Fibroblast of skin of abdomen (primary cell): ENCODE results near the gene PDE11A.
"Not testable (repeated sequence)": the region's sequence is repeated elsewhere in the genome, so short reads cannot be mapped to it uniquely, and the experiment has no call there.

Source experiments
- DNase-seq: peaks from one replicate; pipeline ENCODE4 v3.0.0-alpha.2; 2013

PDE11A gene

GRCh38 chr2:178074123-178075005 is 1.8 kb upstream of the PDE11A start:
- peak; percentile 19 for DNase-seq

DNA sequence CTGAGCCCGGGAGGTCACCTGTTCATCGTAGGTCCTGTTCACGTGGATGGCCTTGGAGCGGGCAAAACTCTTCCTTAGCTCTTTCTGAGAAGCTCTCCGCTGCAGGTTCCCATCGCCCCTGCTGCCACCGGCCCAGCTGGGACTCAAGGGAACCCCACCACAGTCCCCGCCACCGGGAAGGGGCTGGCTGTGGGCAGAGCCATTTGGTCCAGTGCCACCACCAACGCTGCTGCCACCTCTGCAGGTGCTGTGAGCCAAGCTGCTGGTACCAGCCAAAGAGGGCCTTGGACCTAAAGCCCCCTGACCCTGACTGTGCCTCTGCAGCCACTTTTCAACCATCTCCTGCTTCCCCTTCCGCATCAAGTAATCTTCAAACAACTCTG is 586 bp downstream of the PDE11A start:
- DNase-seq: no peak

DNA sequence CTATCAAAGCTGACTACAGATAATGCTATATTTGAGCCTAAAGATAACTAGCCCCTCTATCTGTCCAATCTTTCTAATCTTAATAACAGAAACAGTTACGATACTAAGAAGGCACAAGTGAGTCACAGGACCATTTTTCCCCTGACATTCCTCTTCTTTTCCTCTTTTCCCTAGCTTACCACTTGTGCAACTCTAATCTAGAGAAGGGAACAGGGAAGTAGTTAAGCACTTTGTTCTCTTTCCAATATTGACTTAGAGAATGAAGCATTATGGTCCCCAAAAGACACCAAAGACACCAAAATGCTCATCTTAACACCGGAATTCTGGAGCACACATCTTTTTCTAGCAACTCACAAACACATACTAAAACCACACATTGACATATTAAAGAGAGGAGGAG is 1.8 kb downstream of the PDE11A start:
- no peak for DNase-seq

- no peak for DNase-seq
Observed at GRCh38 chr2:178069551-178069950, 3.0 kb downstream of the PDE11A start.

- DNase-seq: no peak
Observed at GRCh38 chr2:178068823-178069454, 3.6 kb downstream of the PDE11A start.

GRCh38 chr2:178066890-178067669 is 5.5 kb downstream of the PDE11A start:
- DNase-seq: peak; percentile 21

GRCh38 chr2:178066324-178066723 is 6.3 kb downstream of the PDE11A start:
- DNase-seq: no peak

DNA sequence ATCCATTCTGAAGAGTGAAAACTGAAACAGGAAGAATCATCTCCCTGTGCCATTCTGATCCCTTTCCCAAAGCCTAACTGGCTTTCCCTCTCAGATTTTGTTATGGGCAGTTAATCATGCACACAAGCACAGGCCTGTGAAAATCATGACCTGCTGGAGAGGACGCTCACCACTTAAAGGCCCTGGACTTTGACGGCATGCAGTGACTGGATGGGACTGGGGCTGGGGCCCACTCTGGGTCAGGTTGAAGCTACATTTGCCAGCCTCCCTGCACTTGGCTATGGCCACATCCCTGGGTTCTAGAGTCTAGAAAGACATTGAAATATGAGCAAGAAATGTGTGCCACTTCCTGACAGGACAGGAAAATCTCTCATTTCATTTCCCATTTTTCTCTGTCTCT is 12.9 kb downstream of the PDE11A start:
- DNase-seq: no peak

DNA sequence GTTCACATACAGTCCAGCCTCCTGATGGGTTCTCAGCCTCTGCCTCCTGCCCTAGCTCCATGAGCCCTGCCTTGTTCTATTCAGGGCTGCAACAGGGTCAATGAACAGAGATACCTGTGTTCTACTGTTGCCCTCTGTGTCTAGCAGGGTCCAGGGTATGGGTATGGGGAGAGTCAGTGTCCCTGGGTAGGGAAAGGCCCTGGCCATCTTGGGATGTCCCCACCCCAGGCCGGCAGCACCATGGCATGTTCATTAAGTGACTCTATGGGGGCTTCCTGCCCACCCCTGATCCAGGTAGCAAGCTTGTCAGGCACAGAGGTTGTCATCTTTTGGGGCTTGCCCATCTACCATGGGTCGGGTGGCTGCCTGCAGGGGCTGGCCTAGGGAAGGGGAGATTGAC is 13.5 kb downstream of the PDE11A start:
- DNase-seq: no peak

- no peak for DNase-seq
Observed at GRCh38 chr2:178057179-178057680, 15.3 kb downstream of the PDE11A start.

GRCh38 chr2:178056345-178056744 is 16.2 kb downstream of the PDE11A start:
- no peak for DNase-seq

DNA sequence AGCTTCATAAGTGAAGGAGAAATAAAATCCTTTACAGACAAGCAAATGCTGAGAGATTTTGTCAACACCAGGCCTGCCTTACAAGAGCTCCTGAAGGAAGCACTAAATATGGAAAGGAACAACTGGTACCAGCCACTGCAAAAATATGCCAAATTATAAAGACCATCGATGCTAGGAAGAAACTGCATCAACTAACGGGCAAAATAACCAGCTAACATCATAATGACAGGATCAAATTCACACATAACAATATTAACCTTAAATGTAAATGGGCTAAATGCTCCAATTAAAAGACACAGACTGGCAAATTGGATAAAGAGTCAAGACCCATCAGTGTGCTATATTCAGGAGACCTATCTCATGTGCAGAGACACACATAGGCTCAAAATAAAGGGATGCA is 21.3 kb downstream of the PDE11A start:
- DNase-seq: not testable (repeated sequence)

DNA sequence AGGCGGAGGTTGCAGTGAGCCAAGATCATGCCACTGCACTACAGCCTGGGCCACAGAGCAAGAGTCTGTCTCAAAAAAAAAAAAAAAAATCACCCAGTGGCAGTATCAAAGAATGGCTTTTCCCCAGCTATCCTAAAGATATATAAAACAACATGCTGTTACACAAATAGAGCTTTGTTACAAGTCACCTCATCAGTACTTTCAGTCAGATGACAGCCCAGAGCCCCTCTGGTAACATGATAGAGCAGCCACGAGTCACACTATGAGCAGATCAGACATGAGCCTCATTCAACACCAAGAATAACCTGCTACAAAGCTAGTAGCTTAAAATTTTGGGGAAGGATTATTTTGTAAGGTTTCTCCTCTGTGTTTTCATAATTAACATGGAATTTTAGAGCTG is 25.2 kb downstream of the PDE11A start:
- no peak for DNase-seq

DNA sequence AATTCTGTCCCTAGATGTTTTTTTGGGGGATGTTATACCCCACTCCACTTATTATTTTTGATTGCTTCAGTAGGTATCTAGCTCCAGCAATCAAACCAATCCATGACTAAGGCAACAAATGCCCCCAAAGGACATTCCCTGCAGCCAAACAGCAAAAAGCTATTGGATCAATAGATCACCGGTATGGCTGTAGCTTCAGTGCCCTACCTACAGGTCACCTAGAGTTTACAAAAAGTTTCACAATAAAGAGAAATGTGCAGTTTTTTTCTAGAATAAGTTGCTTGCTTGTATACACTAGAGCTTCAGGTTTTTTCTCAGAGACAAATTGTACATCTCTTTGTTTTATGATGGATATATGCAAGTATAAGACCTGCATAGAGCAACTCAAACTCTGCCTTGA is 27.7 kb downstream of the PDE11A start:
- no peak for DNase-seq

DNA sequence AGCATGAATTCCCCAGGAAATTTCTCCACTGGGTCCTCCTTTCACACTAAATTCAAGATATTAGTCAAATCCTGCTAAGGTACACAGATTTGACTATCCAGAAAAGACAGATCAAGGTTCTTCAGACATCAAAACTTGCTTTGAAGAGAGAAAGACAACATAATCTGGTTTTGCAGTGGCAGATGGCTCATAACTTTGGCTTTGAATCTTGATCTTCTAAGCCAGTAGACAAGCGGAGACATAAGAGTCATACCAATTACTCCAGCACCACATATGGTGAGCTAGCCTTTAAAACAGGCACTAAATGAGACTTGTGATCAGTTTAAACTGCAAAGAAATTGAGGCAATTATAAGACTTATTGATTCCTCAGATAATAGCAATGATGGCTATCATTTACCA is 29.3 kb downstream of the PDE11A start:
- no peak for DNase-seq

- DNase-seq: not testable (repeated sequence)
Observed at GRCh38 chr2:178033583-178033982, 39.0 kb downstream of the PDE11A start.

DNA sequence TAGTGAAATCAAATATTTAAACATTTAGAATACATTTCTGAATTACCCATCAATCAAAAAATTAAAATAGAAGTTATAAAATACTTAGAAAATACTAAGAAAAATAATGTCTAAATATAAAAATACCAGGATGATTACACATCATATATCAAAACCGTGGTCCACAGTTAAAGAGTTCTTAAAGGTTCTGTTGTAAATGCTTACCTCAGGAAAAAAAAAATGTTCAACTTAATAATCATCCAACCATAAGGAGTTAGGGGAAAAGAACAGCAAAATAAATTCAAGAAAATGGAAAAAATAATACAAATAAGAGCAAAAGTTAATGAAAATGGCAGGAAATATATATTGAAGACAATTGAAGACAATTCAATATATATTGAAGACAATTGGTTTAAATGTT is 43.2 kb downstream of the PDE11A start:
- DNase-seq: no peak

DNA sequence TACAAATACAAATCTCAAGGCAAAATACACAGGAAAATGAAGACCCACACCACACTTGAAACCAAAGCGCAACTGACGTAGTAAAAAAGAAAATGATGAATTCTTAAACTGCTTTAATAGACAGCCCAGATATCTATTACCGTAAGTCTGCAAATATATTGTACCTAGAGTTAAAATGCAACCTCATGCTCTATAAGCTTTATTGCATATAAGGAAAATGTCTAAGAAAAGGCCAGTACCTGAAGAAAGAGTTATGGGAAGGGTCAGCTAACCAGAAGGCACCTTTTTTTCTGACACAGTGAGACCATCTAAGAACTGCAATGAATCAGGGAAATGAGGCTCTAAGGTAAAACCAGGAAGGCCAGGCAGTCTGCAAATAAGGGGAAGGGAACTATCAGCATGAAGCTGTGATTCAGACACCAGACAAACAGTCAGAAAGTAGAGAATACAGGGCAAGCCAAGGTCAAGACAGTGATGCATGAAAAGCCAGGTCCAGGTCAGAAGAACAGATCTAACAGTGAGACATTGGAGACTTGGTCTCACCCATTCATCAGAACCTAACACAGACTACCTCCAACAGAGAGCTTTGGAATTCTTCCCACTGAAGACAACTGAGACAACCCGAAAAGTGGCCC is 46.9 kb downstream of the PDE11A start:
- no peak for DNase-seq

DNA sequence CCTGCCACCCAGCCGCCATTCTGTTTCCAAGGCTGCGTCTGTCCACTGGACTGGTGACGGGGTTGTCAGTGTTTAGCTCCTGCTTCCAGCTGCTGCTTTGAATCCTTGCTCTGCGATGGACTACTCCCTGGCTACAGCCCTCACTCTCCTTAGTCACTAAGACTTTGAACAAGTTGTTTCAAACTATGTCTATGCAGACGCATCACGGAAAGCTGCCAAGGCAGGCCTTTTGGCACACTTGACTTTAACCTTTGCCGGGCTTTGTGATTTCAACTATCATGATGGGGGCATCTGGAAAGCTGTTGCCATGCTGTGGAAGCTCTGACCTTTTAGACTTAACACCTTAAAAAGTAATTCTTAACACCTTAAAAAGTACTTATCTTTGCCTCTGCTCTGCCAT is 54.4 kb downstream of the PDE11A start:
- DNase-seq: no peak

- no peak for DNase-seq
Observed at GRCh38 chr2:178016612-178017011, 56.0 kb downstream of the PDE11A start.

DNA sequence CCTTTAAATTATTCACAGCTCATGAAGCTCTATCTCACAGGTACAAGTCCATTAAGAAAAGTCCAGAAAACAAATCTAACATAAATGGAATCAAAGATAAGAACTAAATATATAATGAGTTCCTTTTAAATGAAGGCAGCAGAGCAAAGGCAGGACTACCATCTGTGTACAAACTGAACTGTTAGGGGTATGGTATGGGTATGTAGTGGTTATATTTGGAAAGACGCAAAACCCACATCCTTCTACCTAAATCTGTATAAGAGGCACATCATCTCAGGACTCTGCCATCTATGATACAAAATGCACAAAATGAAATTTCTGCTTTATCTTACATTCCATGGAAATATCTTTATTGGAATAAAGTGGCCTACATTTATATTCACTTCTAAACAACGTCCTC is 59.9 kb downstream of the PDE11A start:
- DNase-seq: no peak

- DNase-seq: no peak
Observed at GRCh38 chr2:178009813-178010212, 62.8 kb downstream of the PDE11A start.
